WERI-Rb-1 (cell line): Measurements from ENCODE around the gene RAVER1.
"Not testable (repeated sequence)": the region's sequence is repeated elsewhere in the genome, so short reads cannot be mapped to it uniquely, and the experiment has no call there.

Source experiments
- DNase-seq: peaks from one replicate; pipeline ENCODE4 v3.0.0-alpha.2; 2020
- H3K27ac ChIP-seq: fragments of 250-450 bp; sonication (Bioruptor Pico); 2 replicates; pipeline ENCODE4 v1.5.1; 2020; ENCODE audit warnings: mild to moderate bottlenecking, moderate library complexity
- H3K27me3 ChIP-seq: fragments of 250-450 bp; sonication (Bioruptor Pico); 2 replicates; pipeline ENCODE4 v1.5.1; 2021; ENCODE audit warnings: mild to moderate bottlenecking, low read depth, moderate library complexity; ENCODE audit not compliant: insufficient read depth, severe bottlenecking
- H3K36me3 ChIP-seq: fragments of 250-450 bp; sonication (Bioruptor Pico); 2 replicates; pipeline ENCODE4 v1.5.1; 2020; ENCODE audit warnings: mild to moderate bottlenecking, moderate library complexity
- H3K4me3 ChIP-seq: 2 replicates; pipeline ENCODE4 v1.5.1; 2011; ENCODE audit warnings: low read depth, mild to moderate bottlenecking, control low read depth, low read length
- H3K9me3 ChIP-seq: fragments of 250-450 bp; sonication (Bioruptor Pico); 2 replicates; pipeline ENCODE4 v1.5.1; 2021; ENCODE audit warnings: mild to moderate bottlenecking, moderate library complexity; ENCODE audit not compliant: severe bottlenecking
- TF ChIP-seq, protein P1 (sequence below): IDR thresholded peaks from 2 replicates; pipeline ENCODE4 v1.5.1; 2011; ENCODE audit warnings: low read depth, mild to moderate bottlenecking, control low read depth, inconsistent platforms, low read length

Gene RAVER1

DNA sequence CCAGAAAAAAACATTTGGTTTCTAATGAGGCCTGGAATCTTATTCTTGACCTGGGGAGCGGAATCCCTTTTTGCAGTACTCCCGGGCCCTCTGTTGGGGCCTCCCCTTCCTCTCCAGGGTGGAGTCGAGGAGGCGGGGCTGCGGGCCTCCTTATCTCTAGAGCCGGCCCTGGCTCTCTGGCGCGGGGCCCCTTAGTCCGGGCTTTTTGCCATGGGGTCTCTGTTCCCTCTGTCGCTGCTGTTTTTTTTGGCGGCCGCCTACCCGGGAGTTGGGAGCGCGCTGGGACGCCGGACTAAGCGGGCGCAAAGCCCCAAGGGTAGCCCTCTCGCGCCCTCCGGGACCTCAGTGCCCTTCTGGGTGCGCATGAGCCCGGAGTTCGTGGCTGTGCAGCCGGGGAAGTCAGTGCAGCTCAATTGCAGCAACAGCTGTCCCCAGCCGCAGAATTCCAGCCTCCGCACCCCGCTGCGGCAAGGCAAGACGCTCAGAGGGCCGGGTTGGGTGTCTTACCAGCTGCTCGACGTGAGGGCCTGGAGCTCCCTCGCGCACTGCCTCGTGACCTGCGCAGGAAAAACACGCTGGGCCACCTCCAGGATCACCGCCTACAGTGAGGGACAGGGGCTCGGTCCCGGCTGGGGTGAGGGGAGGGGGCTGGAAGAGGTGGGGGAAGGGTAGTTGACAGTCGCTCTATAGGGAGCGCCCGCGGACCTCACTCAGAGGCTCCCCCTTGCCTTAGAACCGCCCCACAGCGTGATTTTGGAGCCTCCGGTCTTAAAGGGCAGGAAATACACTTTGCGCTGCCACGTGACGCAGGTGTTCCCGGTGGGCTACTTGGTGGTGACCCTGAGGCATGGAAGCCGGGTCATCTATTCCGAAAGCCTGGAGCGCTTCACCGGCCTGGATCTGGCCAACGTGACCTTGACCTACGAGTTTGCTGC lies 46.3 kb downstream of the RAVER1 start, which contains the start of gene ICAM4:
Gene ICAM4 (plus strand): TSS at position 153 of the 935 bp plus-strand sequence. CDS start 58 bp downstream, at position 211.
- Histone ChIP-seq H3K27ac (no peak within 1 kb of the TSS), H3K27me3 (peaks cover 9% of the 10 kb centered on the region), H3K4me3 (no peak within 1 kb of the TSS), H3K9me3 (no peaks in the 10 kb centered on the region), H3K36me3 (no peaks in the 10 kb centered on the region)
- no peak for DNase-seq
- TF ChIP-seq, protein P1, sequence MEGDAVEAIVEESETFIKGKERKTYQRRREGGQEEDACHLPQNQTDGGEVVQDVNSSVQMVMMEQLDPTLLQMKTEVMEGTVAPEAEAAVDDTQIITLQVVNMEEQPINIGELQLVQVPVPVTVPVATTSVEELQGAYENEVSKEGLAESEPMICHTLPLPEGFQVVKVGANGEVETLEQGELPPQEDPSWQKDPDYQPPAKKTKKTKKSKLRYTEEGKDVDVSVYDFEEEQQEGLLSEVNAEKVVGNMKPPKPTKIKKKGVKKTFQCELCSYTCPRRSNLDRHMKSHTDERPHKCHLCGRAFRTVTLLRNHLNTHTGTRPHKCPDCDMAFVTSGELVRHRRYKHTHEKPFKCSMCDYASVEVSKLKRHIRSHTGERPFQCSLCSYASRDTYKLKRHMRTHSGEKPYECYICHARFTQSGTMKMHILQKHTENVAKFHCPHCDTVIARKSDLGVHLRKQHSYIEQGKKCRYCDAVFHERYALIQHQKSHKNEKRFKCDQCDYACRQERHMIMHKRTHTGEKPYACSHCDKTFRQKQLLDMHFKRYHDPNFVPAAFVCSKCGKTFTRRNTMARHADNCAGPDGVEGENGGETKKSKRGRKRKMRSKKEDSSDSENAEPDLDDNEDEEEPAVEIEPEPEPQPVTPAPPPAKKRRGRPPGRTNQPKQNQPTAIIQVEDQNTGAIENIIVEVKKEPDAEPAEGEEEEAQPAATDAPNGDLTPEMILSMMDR: no peak

DNA sequence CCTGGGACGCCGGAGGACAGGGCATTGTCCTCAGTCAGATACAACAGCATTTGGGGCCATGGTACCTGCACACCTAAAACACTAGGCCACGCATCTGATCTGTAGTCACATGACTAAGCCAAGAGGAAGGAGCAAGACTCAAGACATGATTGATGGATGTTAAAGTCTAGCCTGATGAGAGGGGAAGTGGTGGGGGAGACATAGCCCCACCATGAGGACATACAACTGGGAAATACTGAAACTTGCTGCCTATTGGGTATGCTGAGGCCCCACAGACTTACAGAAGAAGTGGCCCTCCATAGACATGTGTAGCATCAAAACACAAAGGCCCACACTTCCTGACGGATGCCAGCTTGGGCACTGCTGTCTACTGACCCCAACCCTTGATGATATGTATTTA lies 47.9 kb downstream of the RAVER1 start:
- Histone ChIP-seq H3K9me3 (no peaks in the 10 kb centered on the region), H3K27me3 (peaks cover 1% of the 10 kb centered on the region), H3K4me3 (no peak overlapping the region), H3K36me3 (no peaks in the 10 kb centered on the region), H3K27ac (no peak overlapping the region)
- DNase-seq: no peak
- TF ChIP-seq, protein P1: no peak

DNA sequence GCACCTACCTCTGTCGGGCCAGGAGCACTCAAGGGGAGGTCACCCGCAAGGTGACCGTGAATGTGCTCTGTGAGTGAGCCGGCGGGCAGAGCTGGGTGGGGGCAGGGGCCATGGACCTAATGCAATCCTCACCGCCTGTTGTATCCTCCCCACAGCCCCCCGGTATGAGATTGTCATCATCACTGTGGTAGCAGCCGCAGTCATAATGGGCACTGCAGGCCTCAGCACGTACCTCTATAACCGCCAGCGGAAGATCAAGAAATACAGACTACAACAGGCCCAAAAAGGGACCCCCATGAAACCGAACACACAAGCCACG lies 48.4 kb downstream of the RAVER1 start:
- H3K27me3 ChIP-seq: no peaks in the 10 kb centered on the region
- H3K4me3 ChIP-seq: no peak overlapping the region
- TF ChIP-seq, protein P1: no peak
- H3K9me3 ChIP-seq: no peaks in the 10 kb centered on the region
- no peaks in the 10 kb centered on the region for H3K36me3 ChIP-seq
- no peak for DNase-seq
- no peak overlapping the region for H3K27ac ChIP-seq

DNA sequence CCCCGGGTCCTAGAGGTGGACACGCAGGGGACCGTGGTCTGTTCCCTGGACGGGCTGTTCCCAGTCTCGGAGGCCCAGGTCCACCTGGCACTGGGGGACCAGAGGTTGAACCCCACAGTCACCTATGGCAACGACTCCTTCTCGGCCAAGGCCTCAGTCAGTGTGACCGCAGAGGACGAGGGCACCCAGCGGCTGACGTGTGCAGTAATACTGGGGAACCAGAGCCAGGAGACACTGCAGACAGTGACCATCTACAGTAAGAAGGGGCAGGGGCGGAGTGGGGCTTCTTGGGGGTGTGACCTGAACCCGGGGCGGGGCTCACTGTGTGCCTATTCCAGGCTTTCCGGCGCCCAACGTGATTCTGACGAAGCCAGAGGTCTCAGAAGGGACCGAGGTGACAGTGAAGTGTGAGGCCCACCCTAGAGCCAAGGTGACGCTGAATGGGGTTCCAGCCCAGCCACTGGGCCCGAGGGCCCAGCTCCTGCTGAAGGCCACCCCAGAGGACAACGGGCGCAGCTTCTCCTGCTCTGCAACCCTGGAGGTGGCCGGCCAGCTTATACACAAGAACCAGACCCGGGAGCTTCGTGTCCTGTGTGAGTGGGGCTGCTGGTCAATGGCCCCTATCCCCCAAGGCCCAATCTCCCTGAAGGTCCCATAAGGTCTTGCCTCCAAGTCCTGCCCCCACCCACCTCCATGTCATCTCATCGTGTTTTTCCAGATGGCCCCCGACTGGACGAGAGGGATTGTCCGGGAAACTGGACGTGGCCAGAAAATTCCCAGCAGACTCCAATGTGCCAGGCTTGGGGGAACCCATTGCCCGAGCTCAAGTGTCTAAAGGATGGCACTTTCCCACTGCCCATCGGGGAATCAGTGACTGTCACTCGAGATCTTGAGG lies 49.0 kb downstream of the RAVER1 start:
- TF ChIP-seq, protein P1: no peak
- H3K36me3 ChIP-seq: no peaks in the 10 kb centered on the region
- DNase-seq: no peak
- no peak overlapping the region for H3K27ac ChIP-seq
- no peaks in the 10 kb centered on the region for H3K9me3 ChIP-seq
- no peak overlapping the region for H3K4me3 ChIP-seq
- no peaks in the 10 kb centered on the region for H3K27me3 ChIP-seq

DNA sequence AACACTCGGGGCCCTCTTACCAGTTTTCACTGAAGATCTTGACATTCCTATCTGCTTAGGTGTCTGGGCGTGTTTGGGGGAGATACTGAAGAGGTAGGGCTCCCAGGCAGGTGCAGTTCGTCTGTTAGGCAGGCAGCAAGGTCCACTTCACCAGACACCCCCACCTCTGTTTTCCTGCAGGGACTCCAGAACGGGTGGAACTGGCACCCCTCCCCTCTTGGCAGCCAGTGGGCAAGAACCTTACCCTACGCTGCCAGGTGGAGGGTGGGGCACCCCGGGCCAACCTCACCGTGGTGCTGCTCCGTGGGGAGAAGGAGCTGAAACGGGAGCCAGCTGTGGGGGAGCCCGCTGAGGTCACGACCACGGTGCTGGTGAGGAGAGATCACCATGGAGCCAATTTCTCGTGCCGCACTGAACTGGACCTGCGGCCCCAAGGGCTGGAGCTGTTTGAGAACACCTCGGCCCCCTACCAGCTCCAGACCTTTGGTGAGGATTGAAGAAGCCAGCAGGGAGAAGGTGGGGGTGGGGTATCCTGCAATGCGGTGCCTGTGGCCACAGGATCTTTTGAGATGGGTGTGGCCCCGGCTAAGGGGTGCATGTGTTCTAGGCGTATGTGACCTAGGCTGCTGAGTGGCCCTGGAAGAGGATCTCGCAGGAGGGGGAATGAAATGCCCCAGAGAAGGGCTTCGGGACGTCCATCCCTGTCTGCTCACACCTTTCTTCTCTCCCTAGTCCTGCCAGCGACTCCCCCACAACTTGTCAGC lies 49.8 kb downstream of the RAVER1 start:
- Histone ChIP-seq H3K9me3 (no peaks in the 10 kb centered on the region), H3K36me3 (no peaks in the 10 kb centered on the region), H3K4me3 (no peak overlapping the region), H3K27ac (no peak overlapping the region), H3K27me3 (no peaks in the 10 kb centered on the region)
- TF ChIP-seq, protein P1: no peak
- no peak for DNase-seq

DNA sequence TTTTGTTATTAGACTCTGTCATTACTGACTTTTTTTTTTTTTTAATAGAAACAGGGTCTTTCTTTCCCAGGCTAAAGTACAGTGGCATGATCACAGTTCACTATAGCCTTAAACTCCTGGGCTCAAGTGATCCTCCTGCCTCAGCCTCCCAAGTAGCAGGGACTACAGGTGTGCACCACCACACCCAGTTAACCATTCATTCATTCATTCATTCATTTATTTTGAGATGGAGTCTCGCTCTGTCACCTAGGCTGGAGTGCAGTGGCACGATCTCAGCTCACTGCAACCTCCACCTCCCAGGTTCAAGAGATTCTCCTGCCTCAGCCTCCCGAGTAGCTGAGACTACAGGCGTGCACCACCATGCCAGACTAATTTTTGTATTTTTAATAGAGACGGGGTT lies 51.3 kb downstream of the RAVER1 start:
- not testable (repeated sequence) for H3K9me3 ChIP-seq, H3K27ac ChIP-seq, H3K4me3 ChIP-seq, H3K27me3 ChIP-seq, DNase-seq, H3K36me3 ChIP-seq
